Lung (tissue), 12 donors: ENCODE data around the gene KRTAP1-5. TPM values are rescaled to one million over a fixed set of nuclear protein-coding genes. Genes with fewer than 3 reads are reported as not detected.

Experiments
- ATAC-seq: fragments of 200-7000 bp; cut with Tn5 transposase; one replicate; pipeline ENCODE4 v1.9.1; 2020; ENCODE audit warnings: moderate number of reproducible peaks; ENCODE audit not compliant: insufficient read depth, low FRiP score
- DNase-seq, 3 donors: peaks; one replicate each; pipeline ENCODE4 v3.0.0-alpha.2; 2013 to 2017
- H3K27ac ChIP-seq, 2 donors: one replicate each; pipeline ENCODE4 v1.5.1; 2013; ENCODE audit warnings: mild to moderate bottlenecking in 2 of 2, moderate library complexity in 2 of 2, control low read depth in 1 of 2, inconsistent platforms in 1 of 2, low read depth in 1 of 2, low read length in 1 of 2
- H3K27me3 ChIP-seq, 3 donors: one replicate each; pipeline ENCODE4 v1.5.1; 2013; ENCODE audit warnings: low read length in 2 of 3; ENCODE audit not compliant: control insufficient read depth in 3 of 3, insufficient read depth in 3 of 3
- H3K36me3 ChIP-seq, 4 donors: one replicate each; pipeline ENCODE4 v1.5.1; 2013; ENCODE audit warnings: low read length in 4 of 4, mild to moderate bottlenecking in 1 of 4, moderate library complexity in 1 of 4; ENCODE audit not compliant: control insufficient read depth in 4 of 4, insufficient read depth in 4 of 4
- H3K4me1 ChIP-seq, 5 donors: one replicate each; pipeline ENCODE4 v1.5.1; 2013; ENCODE audit warnings: low read length in 5 of 5, mild to moderate bottlenecking in 2 of 5, moderate library complexity in 1 of 5; ENCODE audit not compliant: control insufficient read depth in 5 of 5, insufficient read depth in 5 of 5
- H3K4me3 ChIP-seq: one replicate; pipeline ENCODE4 v1.5.1; 2013; ENCODE audit warnings: mild to moderate bottlenecking, control low read depth, moderate library complexity
- H3K9ac ChIP-seq, 2 donors: one replicate each; pipeline ENCODE4 v1.5.1; 2013; ENCODE audit warnings: low read length in 2 of 2, control low read depth in 1 of 2; ENCODE audit not compliant: insufficient read depth in 1 of 2
- H3K9me3 ChIP-seq, 4 donors: one replicate each; pipeline ENCODE4 v1.5.1; 2013; ENCODE audit warnings: low read length in 3 of 4, mild to moderate bottlenecking in 1 of 4, moderate library complexity in 1 of 4; ENCODE audit not compliant: control insufficient read depth in 4 of 4, insufficient read depth in 3 of 4
- CTCF ChIP-seq: IDR thresholded peaks from 2 replicates; pipeline ENCODE4 v1.5.1; 2012; ENCODE audit warnings: mild to moderate bottlenecking; ENCODE audit errors: control extremely low read depth, extremely low read depth
- WGBS, 2 donors: extraction: QIAGEN DNeasy Blood & Tissue Kit; methylation state at CpG; one replicate each; pipeline ENCODE4 v1.1.7; 2013; 5-methylcytosine and 5-hydroxymethylcytosine counted together
- polyA plus RNA-seq, 2 donors: library from polyadenylated mRNA; stranded (reverse); fragments of 200-250 nt; gene quantifications; one replicate each; pipeline ENCODE4 v1.2.1, GENCODE V29; 2013
- total RNA-seq, 2 donors: library from RNA; depleted of rRNA in 1 of 2; stranded (reverse); fragments of >200 nt in 1 of 2; gene quantifications; one replicate each; pipeline ENCODE4 v1.2.1, GENCODE V29; 2014 to 2021
- donor health status: control.
- donor health status: control.
- donor health status: Bipolar disorder and iron deficiency.
- donor health status: healthy.
- donor health status: DM: yes; HTN: yes; CAD: no.

The KRTAP1-5 gene
- total and polyA plus RNA-seq, 4 donors, result not detected

- 94 to 97% methylated on average over 2 of the region's 2 CpGs for WGBS, 2 donors
- no peak for ATAC-seq
- no peak for DNase-seq
- TF ChIP-seq CTCF, result no peak
- Histone ChIP-seq H3K4me3 (no peak overlapping the region), H3K27me3 (peaks cover 0 to 2% (median 2%) of the 10 kb centered on the region in 3 donors), H3K36me3 (no peaks in the 10 kb centered on the region), H3K4me1 (no peaks in the 10 kb centered on the region), H3K9me3 (peaks cover 0 to 4% (median 0%) of the 10 kb centered on the region in 4 donors), H3K27ac (no peak overlapping the region), H3K9ac (no peak overlapping the region)
These were observed 33.9 kb downstream of the KRTAP1-5 start for GRCh38 chr17:40993084-40993483.

GRCh38 chr17:40992666-40993065 is 34.3 kb downstream of the KRTAP1-5 start:
- H3K9me3 ChIP-seq, result peaks cover 0 to 4% (median 0%) of the 10 kb centered on the region in 4 donors
- TF ChIP-seq CTCF, result no peak
- DNase-seq, result no peak
- 90 to 96% methylated on average over 3 of the region's 3 CpGs for WGBS, 2 donors
- H3K4me3 ChIP-seq, result no peak overlapping the region
- no peaks in the 10 kb centered on the region for H3K4me1 ChIP-seq
- H3K9ac ChIP-seq, result no peak overlapping the region
- H3K27ac ChIP-seq, result no peak overlapping the region
- no peaks in the 10 kb centered on the region for H3K36me3 ChIP-seq
- ATAC-seq, result no peak
- H3K27me3 ChIP-seq, result peaks cover 0 to 2% (median 0%) of the 10 kb centered on the region in 3 donors

GRCh38 chr17:40986920-40987319 is 40.1 kb downstream of the KRTAP1-5 start:
- ATAC-seq (no peak), DNase-seq (no peak)
- H3K9ac ChIP-seq, result no peak overlapping the region
- no peak overlapping the region for H3K4me3 ChIP-seq
- peaks cover 0 to 2% (median 0%) of the 10 kb centered on the region in 3 donors for H3K27me3 ChIP-seq
- peaks cover 0 to 4% (median 0%) of the 10 kb centered on the region in 4 donors for H3K9me3 ChIP-seq
- 56 to 72% methylated on average over 8 of the region's 8 CpGs for WGBS, 2 donors
- no peak overlapping the region for H3K27ac ChIP-seq
- H3K4me1 ChIP-seq, result no peaks in the 10 kb centered on the region
- no peaks in the 10 kb centered on the region for H3K36me3 ChIP-seq
- no peak for TF ChIP-seq CTCF

GRCh38 chr17:40984226-40984625 is 42.8 kb downstream of the KRTAP1-5 start, which contains the start of gene KRT40:
TSS of gene KRT40 (minus strand) at chr17:40984326. CDS start at chr17:40984273, 53 bp downstream.
- H3K4me1 ChIP-seq, result peaks cover 0 to 10% (median 8%) of the 10 kb centered on the region in 5 donors
- ATAC-seq (no peak), DNase-seq (no peak)
- peaks cover 0 to 2% (median 0%) of the 10 kb centered on the region in 3 donors for H3K27me3 ChIP-seq
- no peak within 1 kb of the TSS for H3K27ac ChIP-seq
- H3K9me3 ChIP-seq, result no peaks in the 10 kb centered on the region
- TF ChIP-seq CTCF, result no peak
- WGBS, 2 donors, result 54 to 64% methylated on average over 3 of the region's 3 CpGs
- H3K36me3 ChIP-seq, result no peaks in the 10 kb centered on the region
- H3K9ac ChIP-seq, result no peak within 1 kb of the TSS
- H3K4me3 ChIP-seq, result no peak within 1 kb of the TSS
